Measurements from ENCODE around the gene MAN1C1.

Gene MAN1C1

GRCh38 chr1:25743164-25744139 lies 126.9 kb downstream of the MAN1C1 start:
- DNase-seq, result no peak

DNA sequence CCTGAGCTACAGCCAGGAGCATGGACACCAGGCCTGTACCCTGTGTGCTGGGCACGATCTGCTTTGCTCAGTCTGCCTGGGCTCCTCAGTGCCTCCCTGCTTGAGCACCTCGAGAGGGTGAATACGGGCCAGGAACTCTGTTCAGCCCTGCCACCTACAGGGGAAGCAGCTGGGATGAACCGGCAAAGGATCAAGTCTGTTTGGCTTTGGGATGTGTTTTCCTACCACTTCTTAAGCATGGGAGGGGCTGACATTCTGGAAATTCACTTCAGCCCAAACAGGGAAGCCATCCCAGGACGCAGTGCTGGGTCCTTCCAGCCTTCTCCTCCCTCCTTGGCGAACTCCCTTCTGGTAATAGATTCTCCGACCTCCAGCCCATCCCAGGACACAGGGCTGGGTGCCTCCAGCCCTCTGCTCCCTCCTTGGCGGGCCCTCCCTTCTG lies 127.6 kb downstream of the MAN1C1 start:
- DNase-seq, result no peak

GRCh38 chr1:25744636-25745425 lies 128.2 kb downstream of the MAN1C1 start:
- DNase-seq, result no peak

DNA sequence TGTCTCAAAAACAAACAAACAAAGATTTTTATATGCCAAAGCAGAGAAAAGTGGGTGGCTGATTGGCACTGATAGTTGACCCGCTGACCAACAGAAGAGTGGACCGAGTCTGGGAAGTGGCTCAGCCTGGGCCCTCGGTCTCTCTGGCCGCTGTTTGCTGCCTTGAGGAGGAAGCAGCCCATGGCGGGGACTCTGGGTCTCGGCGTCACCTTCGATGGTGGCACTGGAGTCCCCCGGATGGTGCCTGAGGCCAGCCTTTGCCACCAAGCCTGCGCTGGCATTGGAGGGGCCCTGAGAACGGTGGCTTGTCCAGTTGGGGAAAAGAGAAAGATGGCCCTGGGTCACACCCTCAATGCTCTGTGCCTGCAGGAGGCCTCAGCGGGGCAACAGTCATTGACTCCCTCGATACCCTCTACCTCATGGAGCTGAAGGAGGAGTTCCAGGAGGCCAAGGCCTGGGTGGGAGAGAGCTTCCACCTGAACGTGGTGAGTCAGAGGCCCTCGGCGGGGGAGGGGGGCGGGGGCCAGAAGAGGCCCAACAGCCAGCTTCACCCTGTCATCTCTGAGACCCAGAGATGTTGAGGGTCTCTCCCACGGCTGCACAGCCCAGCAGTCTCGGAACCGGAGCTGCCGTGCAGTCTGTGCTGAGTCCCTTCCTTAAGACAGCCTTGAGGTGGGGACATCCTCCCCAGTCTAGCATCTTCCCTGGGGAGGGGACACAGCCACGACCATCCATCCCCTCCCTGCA lies 129.9 kb downstream of the MAN1C1 start:
- no peak for DNase-seq

- DNase-seq, result no peak
These were observed 130.6 kb downstream of the MAN1C1 start for GRCh38 chr1:25747046-25747719.

DNA sequence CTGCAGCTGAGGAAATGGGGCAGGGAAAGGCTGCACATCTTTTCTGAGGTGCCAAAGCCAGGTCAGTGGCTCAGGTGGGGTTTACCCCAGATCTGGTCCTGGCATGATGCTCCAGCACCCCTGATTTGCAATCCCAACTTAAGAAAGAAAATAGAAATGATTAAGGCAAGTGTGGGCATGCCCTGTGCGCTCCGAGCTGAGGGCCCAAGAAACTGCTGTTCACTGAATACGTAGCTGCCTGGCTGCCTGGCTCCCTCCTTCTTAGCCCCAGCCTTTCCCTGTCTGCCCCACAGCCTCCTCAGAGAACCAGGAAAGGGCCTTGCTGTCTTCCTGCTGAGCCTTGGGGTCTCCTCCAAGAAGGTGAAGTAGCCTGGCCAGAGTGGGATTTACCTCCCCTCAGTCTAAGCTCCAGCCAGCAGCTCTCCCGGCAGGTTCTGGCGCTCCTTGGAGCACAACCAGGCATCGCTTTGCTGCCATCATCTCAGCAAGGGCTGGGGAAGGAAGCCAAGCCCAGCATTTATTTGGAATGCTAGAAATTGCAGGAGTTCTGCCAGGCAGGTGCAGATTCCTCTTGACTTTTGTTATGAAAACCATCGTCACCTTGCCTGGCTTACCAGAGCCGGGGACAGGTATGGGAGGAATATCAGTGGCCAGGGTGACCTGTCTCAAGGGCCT lies 132.1 kb downstream of the MAN1C1 start:
- no peak for DNase-seq

DNA sequence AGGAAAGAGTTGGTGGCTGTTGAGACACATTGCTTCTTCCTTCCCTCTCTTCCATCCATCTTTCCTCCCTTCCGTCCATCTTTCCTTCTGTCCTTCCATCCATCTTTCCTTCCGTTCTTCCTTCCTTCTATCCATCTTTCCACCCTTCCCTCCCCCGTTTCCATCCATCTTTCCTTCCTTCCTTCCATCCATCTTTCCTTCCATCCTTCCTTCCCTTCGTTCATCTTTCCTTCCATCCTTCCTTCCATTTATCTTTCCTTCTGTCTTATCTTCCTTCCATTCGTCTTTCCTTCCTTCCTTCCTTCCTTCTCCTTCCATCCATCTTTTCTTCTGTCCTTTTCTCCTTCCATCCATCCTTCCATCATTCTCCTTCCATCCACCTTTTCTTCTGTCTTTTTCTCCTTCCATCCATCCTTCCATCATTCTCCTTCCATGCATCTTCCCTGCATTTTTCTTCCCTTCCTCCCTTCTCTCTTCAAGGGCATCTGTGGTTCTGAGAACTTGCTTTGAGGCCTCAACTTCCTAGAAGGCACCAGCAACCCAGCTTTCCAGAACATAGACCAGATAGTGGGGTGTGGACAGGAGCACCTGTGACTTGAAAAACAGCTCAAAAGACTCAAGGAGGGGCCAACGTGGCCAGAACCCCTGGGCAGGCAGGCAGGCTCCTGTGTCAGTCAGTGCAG lies 134.5 kb downstream of the MAN1C1 start:
- DNase-seq, result no peak

GRCh38 chr1:25754470-25755181 lies 138.0 kb downstream of the MAN1C1 start:
- no peak for DNase-seq

DNA sequence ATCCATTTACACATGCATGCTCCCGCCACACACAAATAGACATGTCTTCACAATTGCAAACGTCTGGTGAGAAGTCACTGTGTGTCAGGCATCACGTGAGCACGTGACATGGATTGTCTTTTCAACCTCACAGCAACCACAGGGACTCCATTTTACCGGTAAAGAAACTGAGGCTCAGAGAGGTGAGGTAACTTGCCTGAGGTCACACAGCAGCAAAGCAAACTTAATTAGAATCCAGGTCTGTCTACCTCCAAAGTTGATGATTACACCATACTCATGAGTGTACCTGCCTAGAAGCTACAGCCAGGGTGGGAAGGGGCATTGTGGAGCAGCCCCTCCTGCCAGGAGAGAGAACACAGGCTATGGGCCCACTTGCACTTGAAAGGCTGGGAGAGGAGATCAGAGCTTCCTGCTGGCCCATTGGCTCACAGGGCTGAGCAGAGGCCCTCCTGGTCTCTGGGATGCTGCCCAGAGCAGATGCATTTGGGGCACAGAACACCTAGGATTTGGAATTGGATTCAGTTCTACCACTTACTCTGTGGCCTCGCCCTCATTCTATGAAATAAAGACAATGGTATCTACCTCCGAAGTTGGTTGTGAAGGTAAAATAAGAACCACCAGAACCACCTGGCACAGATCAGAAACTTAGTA lies 139.0 kb downstream of the MAN1C1 start:
- DNase-seq, result no peak

GRCh38 chr1:25756215-25756614 lies 139.6 kb downstream of the MAN1C1 start:
- no peak for DNase-seq

DNA sequence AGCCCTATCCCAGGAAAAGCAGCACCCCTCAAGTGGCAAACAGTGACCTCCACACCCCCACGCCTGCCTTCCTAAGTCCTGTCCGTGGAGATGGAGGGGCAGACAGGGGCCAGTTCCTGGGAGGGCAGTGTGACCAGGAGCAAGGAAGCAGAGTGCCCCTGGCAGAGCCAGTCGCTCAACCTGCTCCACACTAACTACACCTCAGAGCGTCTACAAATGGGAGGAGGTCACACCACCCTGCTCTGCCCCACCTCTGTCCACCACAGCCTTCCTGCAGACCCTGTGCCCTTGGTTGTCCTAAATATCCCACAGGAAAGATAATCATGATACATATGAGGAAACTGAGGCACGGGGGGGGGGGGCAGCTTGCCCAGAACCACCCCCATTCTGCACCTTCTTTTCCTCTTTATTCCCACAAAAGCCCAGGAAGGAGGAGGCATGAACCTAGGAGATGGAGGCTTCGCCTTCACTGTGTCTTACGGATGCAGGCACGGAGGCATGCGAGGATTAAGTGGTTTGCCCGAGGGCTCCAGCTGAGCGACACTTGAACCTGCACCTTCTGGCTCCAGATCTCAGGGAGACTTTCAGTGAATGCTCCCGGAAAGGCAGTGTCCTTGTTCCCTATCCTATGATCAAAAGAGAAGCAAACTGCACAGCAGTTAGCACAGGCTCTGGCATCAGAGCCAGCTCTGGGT lies 140.7 kb downstream of the MAN1C1 start:
- DNase-seq, result no peak

GRCh38 chr1:25757846-25758185 lies 141.2 kb downstream of the MAN1C1 start:
- DNase-seq, result no peak

- DNase-seq, result no peak
These were observed 142.0 kb downstream of the MAN1C1 start for GRCh38 chr1:25758466-25759070.

- DNase-seq, result no peak
These were observed 143.6 kb downstream of the MAN1C1 start for GRCh38 chr1:25760122-25760719.

DNA sequence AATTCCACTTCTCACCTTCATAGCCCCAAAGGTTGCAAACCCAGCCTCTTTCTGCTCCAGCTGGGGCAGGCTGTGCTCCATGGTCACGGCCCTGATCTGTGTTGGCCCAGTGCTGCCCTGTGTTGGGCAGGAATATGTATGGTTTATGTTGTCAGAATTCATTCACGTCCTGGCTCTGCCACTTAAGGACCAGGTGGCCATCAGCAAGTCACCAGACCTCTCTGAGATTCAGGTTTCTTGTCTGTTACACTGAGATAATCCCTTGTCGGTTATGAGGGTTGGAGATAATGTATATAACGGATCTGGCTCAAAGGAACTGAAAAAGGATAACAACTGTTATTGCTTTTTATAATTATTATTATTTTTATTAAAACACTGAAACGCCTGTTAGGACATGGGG lies 144.3 kb downstream of the MAN1C1 start:
- no peak for DNase-seq

- no peak for DNase-seq
These were observed 146.9 kb downstream of the MAN1C1 start for GRCh38 chr1:25763493-25763892.

DNA sequence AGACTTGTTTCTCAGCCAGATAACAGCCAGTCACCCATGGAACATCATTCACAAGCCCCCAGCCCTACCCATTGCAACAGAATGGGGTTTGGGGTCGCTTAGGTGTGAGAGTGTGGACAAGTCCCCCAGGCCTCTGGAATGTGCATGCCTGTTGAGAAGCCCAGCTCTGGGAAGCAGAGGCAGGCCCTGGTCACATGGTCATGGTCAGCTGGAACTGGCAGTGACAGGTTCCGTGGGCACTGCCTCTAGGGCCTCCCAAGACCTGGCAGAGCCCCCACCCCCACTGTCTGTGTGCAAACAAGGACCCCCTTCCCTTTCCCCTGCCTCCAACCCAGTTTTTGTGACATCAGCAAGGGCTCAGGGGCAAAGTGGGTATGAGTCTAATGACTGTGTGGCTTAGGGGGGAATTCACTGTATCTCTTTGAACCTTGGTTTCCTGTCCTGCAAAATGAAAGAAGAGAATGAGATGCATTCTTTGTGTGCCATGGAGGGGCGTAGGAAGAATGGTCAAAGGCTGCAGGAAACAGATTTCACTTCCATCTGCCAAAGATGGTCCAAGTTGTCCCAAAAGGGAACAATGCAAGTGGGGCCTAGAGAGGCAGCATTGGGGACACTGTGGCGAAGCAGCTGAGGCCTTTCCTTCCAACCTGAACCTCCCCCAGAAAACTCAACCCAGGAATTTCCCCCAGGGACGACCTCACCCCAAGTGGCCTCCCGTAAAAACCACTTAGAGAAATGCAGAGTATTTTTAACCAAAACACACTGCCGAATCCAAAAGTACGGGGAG lies 148.7 kb downstream of the MAN1C1 start:
- no peak for DNase-seq
